Activated CD8-positive, alpha-beta memory T cell treated with anti-CD3 and anti-CD28 coated beads for 4 hours (primary cell): ENCODE data around the gene MAP3K15.

Experiments
- DNase-seq, 2 donors: peaks; one replicate each; pipeline ENCODE4 v3.0.0-alpha.2; 2020; ENCODE audit warnings: low read depth in 2 of 2

The MAP3K15 gene

DNA sequence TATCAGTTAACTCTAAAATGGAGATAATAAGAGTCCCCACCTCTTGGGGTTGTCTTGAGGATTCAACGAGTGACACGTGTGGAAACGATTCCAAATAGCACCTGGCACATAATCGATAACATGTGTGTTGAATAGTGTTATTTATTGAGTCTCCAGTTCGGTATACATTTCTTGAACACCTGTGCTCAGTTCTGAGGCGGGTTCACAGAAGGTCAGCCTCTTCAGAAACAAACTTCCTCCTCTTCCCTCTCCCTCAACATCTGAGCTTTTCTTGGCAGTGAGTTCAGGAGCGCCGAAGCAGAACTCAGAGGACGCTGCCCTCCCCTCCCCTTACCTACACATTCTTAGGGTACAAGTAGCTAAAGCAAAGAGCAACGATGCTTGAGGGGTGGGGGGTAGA, 170.6 kb downstream of the MAP3K15 start:
- no peak for DNase-seq

DNA sequence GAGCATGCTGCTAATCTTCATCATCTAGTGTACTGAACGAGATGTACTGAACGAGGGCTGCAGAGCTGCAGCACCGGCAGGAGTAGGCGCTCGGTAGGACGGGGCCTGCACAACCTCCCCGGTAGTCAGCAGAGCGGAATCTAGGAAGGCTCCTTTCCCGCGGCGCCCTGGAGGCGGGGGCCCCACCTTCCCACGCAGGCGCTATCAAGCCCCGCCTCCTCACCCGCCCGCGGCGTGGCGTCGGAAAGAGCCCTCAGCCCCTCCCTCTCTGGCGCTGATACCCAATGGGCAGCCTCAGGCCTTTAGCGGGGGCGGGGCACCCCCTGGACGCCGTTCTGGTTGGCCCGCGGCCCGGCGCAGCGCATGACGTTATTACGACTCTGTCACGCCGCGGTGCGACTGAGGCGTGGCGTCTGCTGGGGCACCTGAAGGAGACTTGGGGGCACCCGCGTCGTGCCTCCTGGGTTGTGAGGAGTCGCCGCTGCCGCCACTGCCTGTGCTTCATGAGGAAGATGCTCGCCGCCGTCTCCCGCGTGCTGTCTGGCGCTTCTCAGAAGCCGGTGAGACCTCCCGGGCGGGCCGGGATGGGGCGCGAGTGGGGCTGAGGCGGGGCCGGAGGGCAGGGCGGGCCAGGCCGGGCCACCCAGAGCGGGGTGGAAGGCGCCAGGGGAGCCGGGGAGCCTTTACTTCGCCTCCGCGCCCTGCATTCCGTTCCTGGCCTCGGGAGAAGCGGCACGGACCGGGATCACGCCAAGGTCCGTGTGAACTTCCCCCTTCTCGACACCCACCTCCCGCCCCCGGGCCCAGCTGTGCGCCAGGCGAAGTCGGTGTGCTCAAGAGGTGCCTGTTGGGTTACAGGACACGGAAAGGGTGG, 171.5 kb downstream of the MAP3K15 start, which contains the start of gene PDHA1:
Gene PDHA1, plus strand, starts transcription at position 393 of the 874 bp plus-strand sequence. Its CDS starts 111 bp downstream, at position 504.
- peak; percentile 77 to 88 for DNase-seq

DNA sequence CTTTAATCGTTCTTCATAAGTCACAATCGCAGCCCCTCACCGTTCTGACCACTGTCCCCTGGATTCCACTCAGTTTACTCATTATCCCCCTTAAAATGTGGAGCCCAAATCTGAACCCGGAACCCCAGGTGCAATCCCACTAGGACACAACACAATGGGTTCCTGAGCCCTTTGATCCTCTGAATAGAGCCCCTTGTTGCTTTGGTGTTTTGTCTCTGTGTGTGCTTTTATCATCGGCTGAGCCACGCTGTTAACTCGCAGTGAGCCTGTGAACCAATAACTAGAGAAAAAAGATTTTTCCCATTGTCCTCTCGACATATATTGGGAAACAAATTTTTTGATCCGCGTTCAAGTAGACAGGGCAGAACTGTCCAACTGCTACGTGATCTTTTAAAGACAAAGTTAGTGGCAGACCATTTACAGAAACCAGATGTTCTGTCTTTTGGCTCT, 172.2 kb downstream of the MAP3K15 start:
- DNase-seq, result no peak

DNA sequence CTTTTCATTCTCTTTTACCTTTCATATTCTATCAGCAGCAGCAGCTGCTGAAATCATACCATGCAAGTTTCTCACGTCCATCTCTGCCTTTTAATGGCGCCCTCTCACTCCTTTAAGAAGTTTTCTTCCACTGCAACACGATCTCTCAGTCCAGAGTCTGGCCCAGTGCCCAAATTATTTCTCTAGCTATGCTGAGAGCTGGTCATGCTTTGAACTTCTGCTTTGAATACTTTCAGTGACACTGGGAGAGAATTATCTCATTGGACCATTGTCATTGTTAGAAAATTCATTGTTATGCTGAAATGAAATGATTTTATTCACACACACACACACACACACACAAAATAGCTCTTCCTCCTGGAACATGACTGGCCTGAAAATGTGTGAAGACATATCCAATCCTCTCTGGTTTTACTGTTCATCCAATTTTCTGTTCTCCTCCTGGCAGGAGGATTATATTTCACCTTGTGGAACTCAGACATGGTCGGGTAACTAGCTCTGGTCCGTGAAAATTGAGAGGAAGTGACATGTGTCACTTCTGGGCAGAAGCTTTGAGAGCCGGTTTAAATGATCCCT, 172.9 kb downstream of the MAP3K15 start:
- no peak for DNase-seq

DNA sequence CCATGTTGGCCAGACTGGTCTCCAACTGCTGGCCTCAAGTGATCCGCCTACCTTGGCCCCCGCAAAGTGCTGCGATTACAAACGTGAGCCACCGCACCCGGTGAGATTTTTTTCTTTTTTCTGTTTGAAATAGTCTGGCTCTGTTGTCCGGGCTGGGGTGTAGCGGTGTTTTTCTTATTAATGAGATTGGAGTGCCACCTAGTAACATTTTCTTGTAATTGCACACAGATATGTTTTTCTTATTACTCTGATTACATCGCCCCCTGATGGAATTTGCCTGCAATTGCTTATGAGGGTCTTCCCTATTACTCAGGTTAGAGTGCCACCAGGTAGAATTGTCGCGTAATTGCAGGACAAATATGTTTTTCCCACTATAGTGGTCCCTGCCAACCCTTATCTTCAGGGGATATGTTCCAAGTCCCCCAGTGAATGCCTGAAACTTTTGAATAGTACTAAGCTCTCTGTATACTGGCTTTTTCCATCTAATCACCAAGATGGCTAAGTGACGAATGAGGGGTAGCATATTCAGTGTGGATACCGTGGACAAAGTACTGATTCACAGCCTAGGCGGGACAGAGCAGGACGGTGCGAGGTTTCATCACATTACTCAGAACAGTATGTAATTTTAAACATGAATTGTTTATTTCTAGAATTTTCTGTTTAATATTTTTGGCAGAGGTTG, 180.2 kb downstream of the MAP3K15 start:
- no peak for DNase-seq

DNA sequence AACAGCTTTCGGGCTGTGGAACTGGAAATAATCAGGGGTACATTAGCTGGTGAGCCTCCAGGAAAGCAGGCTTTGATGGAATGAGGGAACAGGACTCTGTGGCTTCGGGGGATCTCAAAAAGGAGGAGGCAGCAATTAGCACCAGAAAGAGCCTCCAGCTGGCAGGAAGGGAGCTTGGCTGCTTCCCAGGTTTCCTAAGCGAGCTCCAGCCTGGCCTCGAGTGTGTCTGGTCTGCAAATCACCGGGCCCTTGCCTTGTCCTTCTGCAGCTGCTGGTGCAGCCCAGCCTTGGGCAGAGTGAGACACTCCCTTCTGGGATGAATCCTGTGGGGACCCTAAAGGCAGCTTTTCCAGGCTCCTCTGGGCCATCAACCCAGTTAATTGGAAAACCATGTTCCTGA, 182.3 kb downstream of the MAP3K15 start:
- no peak for DNase-seq

DNA sequence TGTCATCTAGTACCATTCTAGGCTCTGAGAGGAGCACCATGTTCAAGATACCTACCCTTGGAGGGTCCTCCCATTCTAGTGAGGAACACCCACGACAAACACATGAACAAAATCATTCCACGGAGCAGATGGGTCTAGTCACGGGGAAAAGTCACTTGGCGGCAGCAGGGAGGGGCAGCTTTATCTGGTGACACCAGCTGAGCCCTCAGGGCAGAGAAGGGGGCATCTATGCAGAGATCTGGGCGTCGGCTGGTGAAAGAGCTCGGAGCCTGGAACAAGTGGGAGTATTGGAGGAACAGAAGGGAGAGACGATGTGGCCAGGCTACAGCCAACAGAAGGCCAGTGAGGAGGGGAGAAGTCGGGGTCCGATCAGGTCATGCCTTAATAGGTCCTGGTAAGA, 183.5 kb downstream of the MAP3K15 start:
- no peak for DNase-seq

DNA sequence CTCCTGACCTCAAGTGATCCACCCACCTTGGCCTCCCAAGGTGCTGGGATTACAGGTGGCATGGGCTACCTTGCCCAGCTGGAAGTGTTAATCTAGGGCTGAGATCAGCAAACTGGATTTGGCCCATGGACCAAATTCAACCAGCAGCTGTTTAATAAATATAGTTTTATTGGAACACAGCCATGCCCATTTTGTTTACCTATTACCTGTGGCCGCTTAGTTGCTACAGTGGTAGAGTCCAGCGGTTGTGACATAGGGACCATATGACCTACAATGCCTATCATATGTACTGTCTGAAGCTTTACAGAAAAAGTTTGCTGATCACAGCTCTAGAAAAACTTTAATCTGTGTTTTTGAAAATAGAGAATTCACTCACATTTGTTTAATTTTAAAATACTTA, 188.7 kb downstream of the MAP3K15 start:
- DNase-seq, result no peak
